Esophagus muscularis mucosa (tissue), 3 donors: Measurements from ENCODE around the gene VARS1.

ENCODE experiments used
- POLR2A ChIP-seq: fragments of 450-650 bp; IDR thresholded peaks from one replicate; pipeline ENCODE4 v1.6.1; 2017; ENCODE audit warnings: antibody characterized with exemption, moderate library complexity, mild to moderate bottlenecking, low read depth
- POLR2AphosphoS5 ChIP-seq, 2 donors: sonication (generic); formaldehyde crosslinking; IDR thresholded peaks; one replicate each; pipeline ENCODE4 v1.6.1; 2017; ENCODE audit warnings: antibody characterized with exemption in 2 of 2
- TF ChIP-seq, protein P1 (sequence below), 3 experiments: fragments of 200-600 bp in 2 of 3; fragments of 450-650 bp in 1 of 3; sonication (generic) in 2 of 3; IDR thresholded peaks; one replicate each; pipeline ENCODE4 v1.5.1; 2017 to 2019; ENCODE audit warnings: antibody characterized with exemption in 3 of 3, mild to moderate bottlenecking in 2 of 3, moderate library complexity in 1 of 3

DNA sequence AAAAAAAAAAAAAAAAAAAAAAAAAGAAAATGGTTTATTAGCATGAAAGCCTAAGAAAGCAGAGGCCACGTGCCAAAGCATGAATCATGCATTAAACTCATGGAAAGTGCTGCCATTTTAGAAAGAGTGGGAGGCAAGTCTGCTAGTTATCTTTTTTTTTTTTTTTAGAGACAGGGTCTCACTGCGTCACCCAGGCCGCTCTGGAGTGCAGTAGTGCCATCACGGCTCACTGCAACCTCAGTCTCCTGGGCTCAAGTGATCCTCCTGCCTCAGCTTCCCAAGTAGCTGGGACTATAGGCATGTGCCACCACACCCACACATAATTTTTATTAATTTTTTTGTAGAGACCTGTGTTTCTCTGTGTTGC, 23.6 kb downstream of the VARS1 start:
- TF ChIP-seq, protein P1, sequence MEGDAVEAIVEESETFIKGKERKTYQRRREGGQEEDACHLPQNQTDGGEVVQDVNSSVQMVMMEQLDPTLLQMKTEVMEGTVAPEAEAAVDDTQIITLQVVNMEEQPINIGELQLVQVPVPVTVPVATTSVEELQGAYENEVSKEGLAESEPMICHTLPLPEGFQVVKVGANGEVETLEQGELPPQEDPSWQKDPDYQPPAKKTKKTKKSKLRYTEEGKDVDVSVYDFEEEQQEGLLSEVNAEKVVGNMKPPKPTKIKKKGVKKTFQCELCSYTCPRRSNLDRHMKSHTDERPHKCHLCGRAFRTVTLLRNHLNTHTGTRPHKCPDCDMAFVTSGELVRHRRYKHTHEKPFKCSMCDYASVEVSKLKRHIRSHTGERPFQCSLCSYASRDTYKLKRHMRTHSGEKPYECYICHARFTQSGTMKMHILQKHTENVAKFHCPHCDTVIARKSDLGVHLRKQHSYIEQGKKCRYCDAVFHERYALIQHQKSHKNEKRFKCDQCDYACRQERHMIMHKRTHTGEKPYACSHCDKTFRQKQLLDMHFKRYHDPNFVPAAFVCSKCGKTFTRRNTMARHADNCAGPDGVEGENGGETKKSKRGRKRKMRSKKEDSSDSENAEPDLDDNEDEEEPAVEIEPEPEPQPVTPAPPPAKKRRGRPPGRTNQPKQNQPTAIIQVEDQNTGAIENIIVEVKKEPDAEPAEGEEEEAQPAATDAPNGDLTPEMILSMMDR (IDR thresholded peaks at IDR 0.05): no peak
- no peak for TF ChIP-seq POLR2A
- TF ChIP-seq POLR2AphosphoS5 (IDR thresholded peaks at IDR 0.05): no peak
